Testis (tissue), 3 donors: ENCODE measurements around the gene FAM234A. TPM values are rescaled to one million over a fixed set of nuclear protein-coding genes. Genes with fewer than 3 reads are reported as not detected.

Source experiments
- DNase-seq: peaks from one replicate; pipeline ENCODE4 v3.0.0-alpha.2; 2019
- H3K27ac ChIP-seq, 2 donors: fragments of 200-600 bp; sonication (generic); one replicate each; pipeline ENCODE4 v1.5.1; 2019
- H3K27me3 ChIP-seq: fragments of 200-600 bp; sonication (generic); one replicate; pipeline ENCODE4 v1.5.1; 2019
- H3K36me3 ChIP-seq: fragments of 200-600 bp; sonication (generic); one replicate; pipeline ENCODE4 v1.5.1; 2017; ENCODE audit warnings: low read depth; ENCODE audit errors: missing control alignments
- H3K4me1 ChIP-seq: fragments of 200-600 bp; sonication (generic); one replicate; pipeline ENCODE4 v1.5.1; 2019
- H3K4me3 ChIP-seq, 2 donors: fragments of 200-600 bp; sonication (generic); one replicate each; pipeline ENCODE4 v1.5.1; 2017 to 2019
- H3K9me3 ChIP-seq: fragments of 200-600 bp; sonication (generic); one replicate; pipeline ENCODE4 v1.5.1; 2017
- CTCF ChIP-seq, 3 experiments: fragments of 450-650 bp in 2 of 3; fragments of 200-600 bp in 1 of 3; sonication (generic) in 1 of 3; IDR thresholded peaks; one replicate each; pipeline ENCODE4 v1.5.1; 2016 to 2019; ENCODE audit warnings: antibody characterized with exemption in 3 of 3, mild to moderate bottlenecking in 2 of 3, moderate library complexity in 1 of 3
- POLR2A ChIP-seq: fragments of 450-650 bp; IDR thresholded peaks from one replicate; pipeline ENCODE4 v1.6.1; 2017; ENCODE audit warnings: antibody characterized with exemption, mild to moderate bottlenecking, moderate library complexity
- WGBS, 2 donors: methylation state at CpG; one replicate each; pipeline ENCODE4 v1.1.5; 2018; 5-methylcytosine and 5-hydroxymethylcytosine counted together
- intact Hi-C: fragments of 100-400 bp; cut with DNase I; formaldehyde crosslinking; loops from one replicate; pipeline ENCODE4 v1.15.1; 2023; ENCODE audit warnings: low total_unique reads
- polyA plus RNA-seq: library from polyadenylated mRNA; stranded (reverse); fragments of 350-450 nt; fragmentation: Illumina TruSeq; extraction: RNeasy Lipid Tissue Mini Kit (QIAGEN cat#74804); gene quantifications from one replicate; pipeline ENCODE4 v1.2.3, GENCODE V29; 2014; ENCODE audit warnings: low read depth, low replicate concordance; ENCODE audit not compliant: insufficient read depth
- total RNA-seq, 2 donors: library from RNA; depleted of rRNA; stranded (reverse); fragments of >200 nt; gene quantifications; one replicate each; pipeline ENCODE4 v1.2.3, GENCODE V29; 2016

The FAM234A gene
- total and polyA plus RNA-seq, 3 donors from 2014 or later: 89.7 to 168 (median 151) TPM

GRCh38 chr16:309476-309875 lies 74.9 kb downstream of the FAM234A start:
- Histone ChIP-seq H3K9me3 (no peaks in the 10 kb centered on the region), H3K27ac (no peak overlapping the region), H3K4me1 (peaks cover 6% of the 10 kb centered on the region), H3K36me3 (no peaks in the 10 kb centered on the region), H3K4me3 (no peak overlapping the region), H3K27me3 (no peaks in the 10 kb centered on the region)
- no peak for DNase-seq
- TF ChIP-seq POLR2A: no peak
- TF ChIP-seq CTCF (IDR thresholded peaks at IDR 0.05): no peak
- WGBS, 2 donors: 90 to 92% methylated on average over 6 to 7 of the region's 7 CpGs
- intact Hi-C loops: no loop called here

GRCh38 chr16:311725-312124 lies 77.1 kb downstream of the FAM234A start:
- Histone ChIP-seq H3K4me1 (no peaks in the 10 kb centered on the region), H3K9me3 (no peaks in the 10 kb centered on the region), H3K36me3 (no peaks in the 10 kb centered on the region), H3K27ac (no peak overlapping the region), H3K27me3 (no peaks in the 10 kb centered on the region), H3K4me3 (no peak overlapping the region)
- intact Hi-C loops: no loop called here
- TF ChIP-seq POLR2A: no peak
- 93 to 97% methylated on average over 15 of the region's 15 CpGs for WGBS, 2 donors
- no peak for DNase-seq

- Histone ChIP-seq H3K27me3 (no peaks in the 10 kb centered on the region), H3K27ac (no peak overlapping the region), H3K4me1 (no peaks in the 10 kb centered on the region), H3K36me3 (no peaks in the 10 kb centered on the region), H3K4me3 (no peak overlapping the region), H3K9me3 (no peaks in the 10 kb centered on the region)
- TF ChIP-seq POLR2A (no peak), CTCF (IDR thresholded peaks at IDR 0.05) (no peak)
- intact Hi-C loops: no loop called here
- WGBS, 2 donors: 92 to 93% methylated on average over 10 to 16 of the region's 16 CpGs
- no peak for DNase-seq
Observed at GRCh38 chr16:314351-314750, 79.7 kb downstream of the FAM234A start.

- H3K36me3 ChIP-seq: no peaks in the 10 kb centered on the region
- H3K4me1 ChIP-seq: no peaks in the 10 kb centered on the region
- H3K4me3 ChIP-seq: no peak overlapping the region
- no peaks in the 10 kb centered on the region for H3K27me3 ChIP-seq
- WGBS, 2 donors: 83 to 84% methylated on average over 14 of the region's 14 CpGs
- intact Hi-C loops: no loop called here
- DNase-seq: no peak
- TF ChIP-seq POLR2A (no peak), CTCF (IDR thresholded peaks at IDR 0.05) (no peak)
- H3K27ac ChIP-seq: no peak overlapping the region
- no peaks in the 10 kb centered on the region for H3K9me3 ChIP-seq
Observed at GRCh38 chr16:314795-315299, 80.2 kb downstream of the FAM234A start.

Other genes with a start within 250 kb of the FAM234A start
- 1 to 10 TPM; 2.4 to 3.0 TPM for gene POLR3K, start 181.2 kb upstream of the FAM234A start, total RNA-seq
- gene POLR3K, start 181.2 kb upstream of the FAM234A start, polyA plus RNA-seq: 6.5 TPM
- gene SNRNP25, start 181.0 kb upstream of the FAM234A start, total RNA-seq: 10 to 100 TPM; 12.8 to 17.5 TPM
- 26.9 TPM for gene SNRNP25, start 181.0 kb upstream of the FAM234A start, polyA plus RNA-seq
- gene RHBDF1, start 162.2 kb upstream of the FAM234A start, total RNA-seq: 10 to 100 TPM; 18.3 to 22.5 TPM
- gene RHBDF1, start 162.2 kb upstream of the FAM234A start, polyA plus RNA-seq: 15.9 TPM
- 10 to 100 TPM; 44.8 to 61.7 TPM for gene MPG, start 156.6 kb upstream of the FAM234A start, total RNA-seq
- gene MPG, start 156.6 kb upstream of the FAM234A start, polyA plus RNA-seq: 42.6 TPM
- gene NPRL3, start 96.1 kb upstream of the FAM234A start, total RNA-seq: 10 to 100 TPM; 57.5 to 57.8 TPM
- 73.4 TPM for gene NPRL3, start 96.1 kb upstream of the FAM234A start, polyA plus RNA-seq
- gene HBZ, start 82.2 kb upstream of the FAM234A start, total RNA-seq: 1 to 10 TPM; 1.1 to 9.0 TPM
- gene HBZ, start 82.2 kb upstream of the FAM234A start, polyA plus RNA-seq: 3.7 TPM
- 1 to 10 TPM; 1.6 to 3.7 TPM for gene HBM, start 68.8 kb upstream of the FAM234A start, total RNA-seq
- gene HBM, start 68.8 kb upstream of the FAM234A start, polyA plus RNA-seq: not detected
- 10 to 100 TPM in 1 of 2 donors, 1 to 10 TPM in 1; 7.1 to 27.4 TPM for gene HBA2, start 61.9 kb upstream of the FAM234A start, total RNA-seq
- 68.9 TPM for gene HBA2, start 61.9 kb upstream of the FAM234A start, polyA plus RNA-seq
- gene HBA1, start 58.1 kb upstream of the FAM234A start, total RNA-seq: 10 to 100 TPM in 1 of 2 donors, not detected in 1; 11.7 TPM
- 24.0 TPM for gene HBA1, start 58.1 kb upstream of the FAM234A start, polyA plus RNA-seq
- gene HBQ1, start 54.4 kb upstream of the FAM234A start, total RNA-seq: 1 to 10 TPM; 4.2 to 4.3 TPM
- gene HBQ1, start 54.4 kb upstream of the FAM234A start, polyA plus RNA-seq: 1.3 TPM
- 100 to 1,000 TPM; 145 to 192 TPM for gene LUC7L, start 5.4 kb upstream of the FAM234A start, total RNA-seq
- 81.1 TPM for gene LUC7L, start 5.4 kb upstream of the FAM234A start, polyA plus RNA-seq
- gene RGS11, start 41.1 kb downstream of the FAM234A start, total RNA-seq: 1 to 10 TPM; 1.2 to 2.9 TPM
- 3.0 TPM for gene RGS11, start 41.1 kb downstream of the FAM234A start, polyA plus RNA-seq
- gene ARHGDIG, start 45.8 kb downstream of the FAM234A start, total RNA-seq: 1 to 10 TPM; 6.6 to 7.7 TPM
- gene ARHGDIG, start 45.8 kb downstream of the FAM234A start, polyA plus RNA-seq: 2.9 TPM
- 1 to 10 TPM; 2.6 to 5.3 TPM for gene PDIA2, start 48.3 kb downstream of the FAM234A start, total RNA-seq
- gene PDIA2, start 48.3 kb downstream of the FAM234A start, polyA plus RNA-seq: 1.2 TPM
- 10 to 100 TPM; 30.6 to 32.0 TPM for gene AXIN1, start 117.9 kb downstream of the FAM234A start, total RNA-seq
- gene AXIN1, start 117.9 kb downstream of the FAM234A start, polyA plus RNA-seq: 19.4 TPM
- gene MRPL28, start 135.7 kb downstream of the FAM234A start, total RNA-seq: 100 to 1,000 TPM; 108 to 119 TPM
- 161 TPM for gene MRPL28, start 135.7 kb downstream of the FAM234A start, polyA plus RNA-seq
- 100 to 1,000 TPM; 261 to 265 TPM for gene PGAP6, start 147.2 kb downstream of the FAM234A start, total RNA-seq
- gene PGAP6, start 147.2 kb downstream of the FAM234A start, polyA plus RNA-seq: 121 TPM
- gene NME4, start 162.4 kb downstream of the FAM234A start, total RNA-seq: 100 to 1,000 TPM in 1 of 2 donors, 10 to 100 TPM in 1; 87.5 to 107 TPM
- gene NME4, start 162.4 kb downstream of the FAM234A start, polyA plus RNA-seq: 79.2 TPM
- gene DECR2, start 167.1 kb downstream of the FAM234A start, total RNA-seq: 10 to 100 TPM; 52.2 to 56.1 TPM
- gene DECR2, start 167.1 kb downstream of the FAM234A start, polyA plus RNA-seq: 33.2 TPM
- gene RAB11FIP3, start 190.8 kb downstream of the FAM234A start, total RNA-seq: 100 to 1,000 TPM; 166 to 186 TPM
- 61.7 TPM for gene RAB11FIP3, start 190.8 kb downstream of the FAM234A start, polyA plus RNA-seq